T47D (cell line): ENCODE measurements around the gene PTPN18.

Experiments
- DNase-seq, 2 experiments: peaks; one replicate each; pipeline versions ENCODE4 v3.0.0 to v3.0.0-alpha.2; 2011 to 2012; ENCODE audit warnings: low read depth in 1 of 2, low spot score in 1 of 2
- JUND ChIP-seq: IDR thresholded peaks from 2 replicates; pipeline ENCODE4 v1.6.1; 2012; ENCODE audit warnings: low read depth
- in situ Hi-C: cut with HindIII; loops from 2 replicates; pipeline ENCODE4 v1.10.0; 2016; ENCODE audit warnings: low sequenced_read_pairs, low pct_unique_long_range_greater_than_20kb

Gene PTPN18

GRCh38 chr2:130372833-130373807 is 17.3 kb downstream of the PTPN18 start:
- no peak for DNase-seq

GRCh38 chr2:130373808-130374365 is 18.0 kb downstream of the PTPN18 start:
- no peak for DNase-seq
- in situ Hi-C loops: no loop called here
- no peak for TF ChIP-seq JUND

More at GRCh38 chr2:130372833-130373807, 17.3 kb downstream of the PTPN18 start:
- TF ChIP-seq JUND: no peak
- in situ Hi-C loops: no loop called here

- no peak for DNase-seq
- TF ChIP-seq JUND: no peak
- in situ Hi-C loops: no loop called here
Measured at GRCh38 chr2:130374587-130375290, 18.9 kb downstream of the PTPN18 start.

GRCh38 chr2:130375291-130376266 is 19.7 kb downstream of the PTPN18 start:
- in situ Hi-C loops: no loop called here
- no peak for DNase-seq
- TF ChIP-seq JUND: no peak

GRCh38 chr2:130376433-130377293 is 20.8 kb downstream of the PTPN18 start:
- no peak for TF ChIP-seq JUND
- in situ Hi-C loops: no loop called here
- DNase-seq: no peak

GRCh38 chr2:130377491-130377890 is 21.6 kb downstream of the PTPN18 start:
- no peak for DNase-seq
- in situ Hi-C loops: no loop called here

GRCh38 chr2:130378206-130378897 is 22.5 kb downstream of the PTPN18 start:
- DNase-seq: no peak
- TF ChIP-seq JUND: no peak
- in situ Hi-C loops: no loop called here

More at GRCh38 chr2:130377491-130377890, 21.6 kb downstream of the PTPN18 start:
- no peak for TF ChIP-seq JUND

- no peak for TF ChIP-seq JUND
- DNase-seq: no peak
- in situ Hi-C loops: no loop called here
Measured at GRCh38 chr2:130378898-130379214, 23.0 kb downstream of the PTPN18 start.

GRCh38 chr2:130380096-130380934 is 24.5 kb downstream of the PTPN18 start:
- no peak for DNase-seq
- in situ Hi-C loops: no loop called here
- no peak for TF ChIP-seq JUND

GRCh38 chr2:130381145-130381544 is 25.3 kb downstream of the PTPN18 start:
- in situ Hi-C loops: no loop called here
- no peak for DNase-seq
- no peak for TF ChIP-seq JUND
